NCI-H460 (cell line): ENCODE measurements around the gene GNG3. TPM values are rescaled to one million over a fixed set of nuclear protein-coding genes. Genes with fewer than 3 reads are reported as not detected.
"Not testable (repeated sequence)": the region's sequence is repeated elsewhere in the genome, so short reads cannot be mapped to it uniquely, and the experiment has no call there.

Experiments used
- DNase-seq: peaks from one replicate; pipeline ENCODE4 v3.0.0-alpha.2; 2016; ENCODE audit warnings: low read depth; ENCODE audit errors: extremely low read depth
- polyA plus RNA-seq: library from polyadenylated mRNA; depleted of rRNA; stranded (reverse); fragments of >200 nt; gene quantifications from 2 replicates; pipeline ENCODE4 v1.2.3, GENCODE V29; 2014; cell fraction: nucleus; rRNA removed
- total RNA-seq: library from RNA; depleted of rRNA; stranded (reverse); fragments of >200 nt; shearing (Covaris generic); gene quantifications from 2 replicates; pipeline ENCODE4 v1.2.3, GENCODE V29; 2014; rRNA removed

GNG3 gene
- total RNA-seq: 0.17 TPM in 1 of 2 replicates, not detected in the other
- polyA plus RNA-seq: not detected in 2 replicates

DNA sequence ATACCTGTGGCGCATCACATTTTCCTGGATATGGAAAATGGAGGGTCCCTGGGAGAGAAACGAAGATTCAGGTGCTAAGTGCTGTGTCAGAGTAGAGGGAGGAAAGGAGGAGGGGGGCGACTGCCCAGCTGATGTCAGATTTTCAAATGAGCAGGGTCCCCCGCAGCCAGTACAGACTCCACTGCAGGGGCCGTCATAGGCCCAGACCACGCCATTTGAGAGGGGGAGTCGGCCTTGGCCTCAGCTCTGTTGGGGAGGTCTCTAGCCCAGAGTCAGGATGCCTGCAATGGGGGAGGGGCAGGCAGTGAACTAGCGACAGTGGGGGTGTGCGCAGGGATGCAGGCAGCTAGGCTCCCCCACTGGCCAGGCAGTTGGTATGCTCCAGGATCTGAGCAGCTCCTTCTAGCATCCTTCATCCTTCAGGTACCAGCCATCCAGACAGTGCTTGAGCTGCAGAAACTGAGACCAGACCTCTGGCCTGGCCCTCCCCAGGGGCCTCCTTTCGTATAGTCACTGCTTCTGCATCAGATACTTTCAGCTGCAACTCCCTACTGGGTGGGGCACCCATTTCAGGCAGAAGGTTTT, at the start of gene GNG3, which contains the start of gene BSCL2:
Gene GNG3 (plus strand): TSS at position 400 of the 585 bp plus-strand sequence. CDS start 620 bp downstream, outside the sequence.
Gene BSCL2 (minus strand): TSS at position 148 of the 585 bp plus-strand sequence. CDS start 229 bp downstream, outside the sequence.
- no peak for DNase-seq

DNA sequence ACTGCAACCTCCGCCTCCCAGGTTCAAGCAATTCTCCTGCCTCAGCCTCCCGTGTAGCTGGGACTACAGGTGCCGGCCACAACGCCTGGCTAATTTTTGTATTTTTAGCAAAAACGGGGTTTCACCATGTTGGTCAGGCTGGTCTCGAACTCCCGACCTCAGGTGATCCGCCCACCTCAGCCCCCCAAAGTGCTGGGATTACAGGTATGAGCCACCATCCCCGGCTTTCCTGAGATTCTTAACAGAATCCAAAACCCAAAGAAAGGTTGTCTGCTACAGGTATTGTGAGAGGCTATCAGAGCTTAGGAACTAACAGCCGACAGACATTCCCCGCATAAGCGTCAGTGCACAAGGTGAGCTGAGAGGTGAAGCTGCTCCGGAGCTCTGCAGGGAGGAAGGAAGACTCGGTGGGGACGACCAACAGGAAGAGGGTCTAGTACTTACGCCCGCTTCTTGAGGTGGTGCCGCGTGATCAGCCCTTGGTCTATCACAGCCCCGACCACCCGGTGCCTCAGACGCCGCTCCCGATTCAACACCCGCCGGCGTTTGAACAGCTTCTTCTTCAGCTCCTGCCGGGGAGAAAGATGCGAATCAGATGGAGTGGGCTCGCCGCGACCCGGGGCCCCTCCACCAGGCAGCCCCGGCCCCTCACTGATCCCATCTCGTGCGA, 42.9 kb upstream of the GNG3 start:
- DNase-seq: no peak

DNA sequence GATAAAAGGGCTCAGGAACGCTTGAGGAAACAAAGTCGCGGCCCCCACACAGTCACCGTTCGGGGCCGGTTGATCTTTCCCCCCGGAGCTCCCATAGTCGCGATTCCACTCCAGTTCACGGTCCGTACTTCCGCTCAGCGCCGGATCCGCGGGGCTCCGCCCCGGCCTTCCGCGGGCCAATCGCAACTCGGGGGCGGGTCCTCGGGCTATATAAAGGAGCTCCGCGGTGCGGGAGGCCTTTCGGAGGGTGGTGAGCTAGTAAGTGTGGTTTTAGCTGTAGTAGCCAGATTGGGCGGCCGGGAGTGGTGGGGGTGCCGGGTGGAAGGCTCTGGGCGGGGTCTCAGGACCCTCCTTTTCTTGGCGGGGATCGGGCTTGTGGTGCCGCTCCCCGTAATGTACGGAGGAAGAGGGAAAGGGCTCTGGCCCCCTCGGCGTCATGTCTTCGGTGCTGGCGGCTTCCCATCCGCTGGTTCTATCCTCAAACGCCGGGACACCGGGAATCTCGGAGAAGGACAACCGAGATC, 42.3 kb upstream of the GNG3 start, which contains the start of the genes C11orf98 and CSKMT:
Gene C11orf98 (minus strand): TSS at position 136 of the 524 bp plus-strand sequence. CDS start 41 bp downstream, at position 95.
Gene CSKMT (plus strand): TSS at position 238 of the 524 bp plus-strand sequence. CDS start 568 bp downstream, outside the sequence.
- peak; percentile 87 for DNase-seq

DNA sequence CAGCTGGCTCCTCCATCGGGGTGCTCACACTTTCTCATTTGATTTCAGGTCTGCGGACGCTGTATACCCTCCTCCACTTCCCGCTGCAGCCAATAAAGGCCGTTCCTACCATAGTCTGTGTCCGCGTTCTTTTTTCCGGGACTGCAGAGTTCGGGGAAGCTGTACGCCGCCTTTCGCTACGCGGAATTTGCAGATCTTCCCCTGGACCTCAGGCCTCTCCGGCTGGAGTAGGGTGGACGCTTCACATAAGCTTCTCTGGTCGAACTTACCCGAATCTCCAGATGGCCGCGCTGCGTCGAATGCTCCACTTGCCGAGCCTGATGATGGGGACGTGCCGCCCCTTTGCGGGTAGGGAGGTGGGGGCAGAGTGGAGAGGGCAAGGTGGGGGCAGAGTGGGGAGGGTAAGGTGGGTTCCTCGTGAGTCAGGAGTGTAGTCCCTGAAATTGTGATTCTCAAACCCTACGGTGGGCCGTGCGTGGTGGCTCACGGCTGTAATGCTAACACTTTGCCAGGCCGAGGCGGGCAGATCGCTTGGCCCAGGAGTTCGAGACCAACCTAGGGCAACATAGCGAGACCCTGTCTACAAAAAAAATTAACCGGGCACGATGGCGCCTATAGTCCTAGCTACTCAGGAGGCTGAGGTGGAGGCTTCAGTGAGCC, 41.7 kb upstream of the GNG3 start:
- no peak for DNase-seq

DNA sequence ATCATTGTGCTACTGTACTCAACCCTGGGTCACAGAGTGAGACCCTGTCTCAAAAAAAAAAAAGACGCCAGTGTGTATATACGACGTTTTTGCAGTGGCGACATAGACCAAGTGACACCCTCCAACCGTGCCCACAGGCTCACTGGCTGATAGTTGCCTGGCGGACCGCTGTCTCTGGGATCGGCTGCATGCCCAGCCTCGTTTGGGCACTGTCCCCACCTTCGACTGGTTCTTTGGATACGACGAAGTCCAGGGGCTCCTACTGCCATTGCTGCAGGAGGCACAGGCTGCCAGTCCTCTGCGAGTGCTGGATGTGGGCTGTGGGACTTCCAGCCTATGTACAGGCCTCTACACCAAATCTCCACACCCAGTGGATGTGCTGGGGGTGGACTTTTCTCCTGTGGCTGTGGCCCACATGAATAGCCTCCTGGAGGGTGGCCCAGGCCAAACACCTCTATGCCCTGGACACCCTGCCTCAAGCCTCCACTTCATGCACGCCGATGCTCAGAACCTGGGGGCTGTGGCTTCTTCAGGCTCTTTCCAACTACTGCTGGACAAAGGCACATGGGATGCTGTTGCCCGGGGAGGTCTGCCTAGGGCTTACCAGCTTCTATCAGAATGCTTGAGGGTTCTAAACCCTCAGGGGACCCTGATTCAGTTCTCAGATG, 41.1 kb upstream of the GNG3 start:
- DNase-seq: no peak

DNA sequence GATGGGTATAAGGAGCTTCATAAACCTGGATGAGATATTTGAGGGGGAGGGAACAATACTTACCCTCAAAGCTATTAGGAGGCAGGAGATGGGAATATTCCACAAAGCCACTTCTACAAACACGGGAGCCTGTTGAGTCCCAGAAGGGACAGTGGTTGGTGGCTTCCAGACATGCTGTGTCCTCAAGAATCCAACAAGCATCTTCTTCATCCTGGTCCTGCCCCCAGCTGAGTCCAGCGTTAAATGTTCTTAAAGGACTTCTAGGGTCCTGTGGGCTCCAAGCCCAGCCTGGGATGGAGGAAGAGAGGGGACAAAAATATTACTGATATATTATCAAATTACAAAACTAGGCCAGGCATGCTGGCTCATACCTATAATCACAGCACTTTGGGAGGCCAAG, 40.0 kb upstream of the GNG3 start:
- DNase-seq: no peak

DNA sequence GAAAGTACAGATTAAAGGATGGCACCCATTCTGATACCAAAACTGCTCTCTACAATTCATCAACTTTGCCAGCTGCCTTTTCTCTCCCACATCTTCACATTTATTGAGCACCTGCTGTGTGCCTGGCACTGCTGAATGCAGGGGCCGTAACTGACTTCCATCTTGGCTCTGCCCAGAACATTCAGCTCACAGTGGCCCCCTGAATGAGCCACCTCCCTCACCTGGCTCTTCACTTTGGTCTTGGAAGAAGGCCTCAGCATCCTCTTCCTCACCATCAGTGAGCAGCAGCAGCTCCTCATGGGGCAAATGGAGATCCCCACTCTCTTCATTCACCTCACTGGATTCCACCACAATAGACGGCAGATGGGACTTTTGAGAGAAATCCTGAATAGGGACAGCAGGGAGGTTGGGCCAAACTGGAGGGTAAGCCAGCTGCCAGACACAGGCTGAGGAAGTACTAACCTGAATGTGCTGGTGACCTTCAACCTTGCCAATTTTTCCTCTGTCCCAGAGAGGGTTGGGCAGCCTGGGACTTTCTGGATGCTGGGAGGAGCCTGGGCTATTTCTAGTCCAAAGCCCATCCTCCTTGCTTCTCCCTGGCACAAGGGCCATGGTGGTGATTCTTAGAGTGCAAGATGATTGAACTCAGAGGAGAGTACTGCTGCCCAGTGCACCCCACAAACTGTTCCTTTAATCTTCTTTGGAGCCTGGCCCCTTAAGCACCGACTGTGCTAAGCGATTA, 37.9 kb upstream of the GNG3 start:
- no peak for DNase-seq

DNA sequence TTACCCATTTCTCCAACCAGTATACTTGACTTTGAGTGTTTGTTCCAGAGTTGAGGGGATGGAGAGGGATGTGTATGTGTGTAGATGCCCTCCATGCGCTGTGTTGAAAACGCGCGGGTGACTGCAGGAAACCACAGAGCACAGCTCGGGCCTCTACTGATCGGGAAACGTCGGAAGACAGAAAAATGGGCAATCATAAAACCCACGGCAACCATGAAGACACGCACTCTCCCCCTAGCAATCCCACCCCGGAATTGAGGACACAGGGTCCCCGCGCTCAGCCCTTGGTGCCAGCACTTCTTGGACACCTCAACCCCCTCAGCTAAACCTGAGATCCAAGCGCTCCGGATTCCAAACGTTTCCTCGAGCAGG, 36.3 kb upstream of the GNG3 start:
- DNase-seq: no peak

DNA sequence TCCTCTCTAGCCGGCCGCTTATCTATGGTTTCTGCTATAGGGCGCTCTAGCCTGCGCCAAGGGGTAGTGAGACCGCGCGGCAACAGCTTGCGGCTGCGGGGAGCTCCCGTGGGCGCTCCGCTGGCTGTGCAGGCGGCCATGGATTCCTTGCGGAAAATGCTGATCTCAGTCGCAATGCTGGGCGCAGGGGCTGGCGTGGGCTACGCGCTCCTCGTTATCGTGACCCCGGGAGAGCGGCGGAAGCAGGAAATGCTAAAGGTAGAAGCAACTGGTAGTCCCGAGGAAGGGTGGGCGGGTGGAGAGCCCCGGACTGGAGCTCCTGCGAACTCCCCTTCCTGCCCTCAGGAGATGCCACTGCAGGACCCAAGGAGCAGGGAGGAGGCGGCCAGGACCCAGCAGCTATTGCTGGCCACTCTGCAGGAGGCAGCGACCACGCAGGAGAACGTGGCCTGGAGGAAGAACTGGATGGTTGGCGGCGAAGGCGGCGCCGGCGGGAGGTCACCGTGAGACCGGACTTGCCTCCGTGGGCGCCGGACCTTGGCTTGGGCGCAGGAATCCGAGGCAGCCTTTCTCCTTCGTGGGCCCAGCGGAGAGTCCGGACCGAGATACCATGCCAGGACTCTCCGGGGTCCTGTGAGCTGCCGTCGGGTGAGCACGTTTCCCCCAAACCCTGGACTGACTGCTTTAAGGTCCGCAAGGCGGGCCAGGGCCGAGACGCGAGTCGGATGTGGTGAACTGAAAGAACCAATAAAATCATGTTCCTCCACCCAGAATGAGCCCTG, 35.7 kb upstream of the GNG3 start, which contains the start of the genes LBHD1 and UQCC3:
Gene LBHD1 (minus strand): TSS at position 660 of the 782 bp plus-strand sequence. CDS start 2,236 bp downstream, outside the sequence.
Gene UQCC3 (plus strand): TSS at position 66 of the 782 bp plus-strand sequence. CDS start 73 bp downstream, at position 139.
- DNase-seq: peak; percentile 67

DNA sequence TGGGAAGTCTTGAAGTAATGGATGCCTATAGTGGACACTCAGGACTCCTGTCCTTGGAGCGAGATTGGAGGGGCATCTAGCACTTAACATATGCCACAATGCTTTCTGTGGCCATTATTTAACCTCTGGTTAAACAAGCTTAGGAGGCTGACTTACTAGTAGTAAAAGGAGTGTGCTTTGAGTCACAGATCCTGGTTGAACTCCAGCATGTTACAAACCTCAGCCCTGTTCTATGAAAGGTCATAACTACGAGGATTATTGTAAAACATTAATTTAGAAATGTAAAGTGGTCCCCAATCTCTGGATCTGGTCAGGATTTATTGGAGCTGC, 34.3 kb upstream of the GNG3 start:
- DNase-seq: no peak

DNA sequence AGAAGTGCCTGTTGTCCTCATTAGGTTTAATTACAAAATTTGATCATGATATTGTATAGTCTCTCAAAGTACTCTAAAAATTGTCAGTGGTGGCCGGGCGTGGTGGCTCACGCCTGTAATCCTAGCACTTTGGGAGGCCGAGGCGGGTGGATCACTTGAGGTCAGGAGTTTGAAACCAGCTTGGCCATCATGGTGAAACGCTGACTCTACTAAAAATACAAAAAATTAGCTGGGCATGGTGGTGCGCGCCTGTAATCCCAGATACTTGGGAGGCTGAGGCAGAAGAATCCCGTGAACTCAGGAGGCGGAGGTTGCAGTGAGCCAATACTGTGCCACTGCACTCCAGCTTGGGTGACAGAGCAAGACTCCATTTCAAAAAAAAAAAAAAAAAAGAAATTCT, 32.1 kb upstream of the GNG3 start:
- DNase-seq: not testable (repeated sequence)

DNA sequence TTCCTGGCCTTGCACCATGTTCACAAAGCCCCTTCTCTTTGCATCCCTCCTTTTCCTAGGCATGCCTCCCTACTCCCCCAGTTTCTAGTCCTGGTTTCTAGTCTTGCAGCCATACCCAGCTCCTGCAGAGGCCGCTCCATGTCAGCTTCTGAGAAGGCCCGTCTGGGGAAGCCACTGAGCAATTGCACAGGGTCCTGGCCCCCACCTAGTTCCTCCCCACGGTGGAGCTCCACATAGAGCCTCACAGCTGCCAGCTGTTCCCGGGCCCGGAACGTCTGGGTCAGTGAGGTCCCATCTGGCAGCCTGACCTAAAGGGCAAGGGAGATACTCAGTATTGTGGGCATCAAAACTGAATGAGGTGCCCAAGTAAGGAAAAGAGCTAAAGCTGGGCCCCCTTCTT, 30.8 kb upstream of the GNG3 start:
- DNase-seq: no peak

DNA sequence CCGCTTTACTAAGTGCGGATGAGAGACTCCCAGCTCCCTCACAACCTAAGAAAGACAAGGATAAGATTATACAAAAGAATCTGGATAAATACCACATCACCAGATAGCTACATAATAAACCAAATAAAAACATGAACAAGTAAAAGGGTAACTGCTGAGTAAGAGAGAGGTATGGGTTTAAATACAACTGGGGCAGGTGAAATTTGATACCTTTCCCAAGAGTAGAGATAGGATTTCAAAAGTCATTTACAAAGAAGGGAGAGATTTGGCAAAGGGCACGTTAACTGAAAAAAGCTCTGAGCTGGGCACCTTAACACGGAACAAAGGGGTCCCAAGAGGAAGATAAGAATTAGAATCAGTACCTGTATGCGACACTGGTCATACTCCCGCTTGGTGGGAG, 30.3 kb upstream of the GNG3 start:
- DNase-seq: no peak

DNA sequence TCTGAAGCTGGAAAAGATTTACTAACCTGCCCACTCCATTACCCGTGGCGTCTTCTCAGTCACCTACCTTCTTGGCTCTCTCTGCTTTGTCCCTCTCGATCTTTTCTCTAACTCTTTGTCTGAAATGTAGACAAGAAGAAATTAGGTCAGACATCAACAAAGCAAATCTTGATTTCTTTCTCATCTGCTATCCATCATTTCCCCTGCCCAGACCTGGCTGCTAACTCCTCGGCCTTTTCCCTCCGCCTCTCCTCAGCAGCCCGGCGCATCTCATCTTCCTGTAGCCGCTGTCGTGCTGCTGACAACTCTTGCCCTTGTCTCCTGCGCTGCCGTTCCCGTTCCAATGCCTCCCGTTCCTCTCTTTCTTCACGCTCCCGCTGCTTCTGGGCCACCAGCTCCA, 29.8 kb upstream of the GNG3 start:
- DNase-seq: no peak

DNA sequence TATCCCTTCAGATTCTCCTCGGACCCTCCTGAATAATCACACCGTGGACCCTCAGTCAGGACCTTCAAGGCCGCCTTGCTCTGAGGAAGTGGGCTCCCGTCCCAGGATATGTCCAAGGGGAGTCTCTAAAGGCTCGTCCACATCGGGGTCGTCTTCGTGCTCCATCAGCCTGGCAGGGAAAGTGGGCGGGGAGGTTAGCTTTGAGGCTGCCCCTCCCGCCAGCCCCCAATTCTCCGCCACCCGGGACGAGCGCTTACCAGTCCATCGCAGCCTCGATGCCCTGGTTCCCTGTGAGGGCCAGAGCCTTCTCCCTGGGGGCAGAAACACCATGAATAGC, 29.1 kb upstream of the GNG3 start:
- DNase-seq: no peak

DNA sequence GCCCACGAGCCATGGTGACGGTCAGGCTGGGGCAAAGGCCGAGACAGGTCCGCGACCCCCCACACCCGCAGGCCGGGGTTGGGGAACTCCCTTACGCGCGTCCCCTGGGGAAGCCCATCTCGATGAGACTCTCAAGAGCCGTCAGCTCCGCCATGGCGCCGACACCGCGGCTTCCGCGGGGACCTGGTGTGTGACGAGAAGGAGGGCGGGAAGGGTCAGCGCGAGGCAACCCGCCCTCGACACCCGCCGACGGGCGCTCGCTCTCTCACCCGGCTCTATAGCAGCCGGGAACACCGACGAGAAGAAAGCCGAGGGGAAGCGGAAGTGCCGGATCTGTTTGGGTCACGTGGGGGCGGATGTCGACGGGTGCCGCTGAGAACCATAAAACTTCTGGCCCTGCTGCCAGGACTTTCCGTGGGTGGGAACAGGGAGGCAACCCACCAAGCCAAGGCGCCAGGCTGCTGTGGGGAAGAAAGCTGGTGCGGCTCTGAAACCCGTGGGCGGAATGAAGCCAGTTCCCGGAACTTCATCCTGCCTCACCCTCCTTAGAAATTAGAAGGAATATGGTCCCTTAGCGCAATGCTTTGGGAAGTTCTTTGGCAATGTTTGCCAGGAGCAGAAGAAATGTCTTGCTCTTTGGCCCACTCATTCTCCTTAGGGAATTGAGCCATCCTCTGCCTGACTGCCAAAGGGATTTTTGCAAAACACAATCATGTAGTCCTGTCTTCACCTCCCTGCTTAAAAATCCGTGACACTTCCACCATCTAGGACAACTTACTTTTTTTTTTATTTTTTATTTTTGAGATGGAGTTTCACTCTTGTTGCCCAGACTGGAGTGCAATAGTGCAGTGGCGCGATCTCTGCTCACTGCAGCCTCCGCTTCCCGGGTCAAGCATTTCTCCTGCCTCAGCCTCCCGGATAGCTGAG, 28.4 kb upstream of the GNG3 start, which contains the start of gene UBXN1:
Gene UBXN1 (minus strand): TSS at position 304 of the 927 bp plus-strand sequence. CDS start 150 bp downstream, at position 154.
- DNase-seq: peak; percentile 71

DNA sequence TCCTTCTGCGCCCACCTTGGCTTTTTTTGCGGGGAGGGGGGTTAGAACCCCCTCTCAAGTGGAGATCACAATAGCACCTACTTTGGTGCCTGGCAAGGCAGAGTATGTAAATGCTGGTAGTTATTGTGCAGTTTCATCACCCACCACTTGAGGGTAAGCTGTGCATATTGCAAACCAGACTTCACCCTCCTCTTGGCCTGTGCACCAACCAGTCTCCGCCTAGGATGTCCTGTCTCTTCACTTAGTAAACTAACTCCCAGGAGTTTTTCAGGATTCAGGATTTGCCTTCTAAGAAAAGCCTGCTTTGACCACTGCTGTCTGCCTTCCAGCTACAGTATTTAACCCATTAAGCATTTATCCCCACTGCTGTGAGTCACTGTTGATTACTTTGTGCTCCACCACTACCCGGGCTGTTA, 26.6 kb upstream of the GNG3 start:
- peak; percentile 64 for DNase-seq

DNA sequence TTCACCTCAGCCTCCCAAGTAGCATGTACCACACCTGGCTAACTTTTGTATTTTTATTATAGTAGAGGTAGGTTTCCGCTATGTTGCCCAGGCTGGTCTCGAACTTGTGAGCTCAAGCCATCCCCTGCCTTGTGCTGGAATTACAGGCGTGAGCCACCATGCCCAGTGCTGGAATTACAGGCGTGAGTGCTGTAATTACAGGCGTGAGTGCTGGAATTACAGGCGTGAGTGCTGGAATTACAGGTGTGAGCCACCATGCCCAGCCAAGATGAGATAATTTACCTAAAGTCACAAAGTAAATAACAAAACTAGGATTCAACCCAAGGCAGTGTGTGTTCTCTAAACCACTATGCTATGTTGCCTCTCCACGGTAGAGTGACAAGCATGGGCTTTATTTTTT, 25.0 kb upstream of the GNG3 start:
- DNase-seq: no peak
